ENCODE measurements around the gene TDRD9.

DNA sequence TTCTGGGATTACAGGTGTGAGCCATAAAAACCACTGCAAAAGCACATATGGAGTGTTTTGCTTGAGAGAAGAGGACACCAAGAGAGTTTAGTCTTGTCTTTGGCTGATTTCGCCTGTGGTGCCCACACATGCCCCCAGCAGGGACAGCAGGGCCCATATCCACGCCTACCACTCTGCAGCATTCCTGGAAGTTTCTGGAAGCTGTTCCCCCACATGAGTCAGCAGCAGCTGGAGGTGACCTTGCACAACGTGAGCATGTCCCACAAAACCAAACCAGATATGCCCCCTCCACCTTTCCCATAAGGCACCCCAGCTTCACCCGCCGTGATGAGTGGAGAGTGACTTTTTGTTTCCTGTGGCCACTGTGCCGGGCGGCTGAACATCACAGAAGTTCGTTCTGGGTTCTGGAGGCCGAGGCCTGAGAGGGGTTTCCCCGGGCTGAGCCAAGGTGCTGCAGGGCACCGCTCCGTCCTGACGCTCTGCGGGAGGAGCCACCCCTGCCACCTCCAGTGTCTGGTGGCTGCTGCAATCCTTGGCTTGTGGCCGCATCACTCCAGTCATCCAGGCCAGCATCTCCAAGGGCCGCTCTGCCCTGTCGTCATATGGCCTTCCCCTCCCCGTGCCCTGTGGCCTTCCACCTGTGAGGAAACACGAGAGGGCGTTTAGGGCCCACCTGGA lies 162.0 kb downstream of the TDRD9 start:
- TF ChIP-seq, protein P1, sequence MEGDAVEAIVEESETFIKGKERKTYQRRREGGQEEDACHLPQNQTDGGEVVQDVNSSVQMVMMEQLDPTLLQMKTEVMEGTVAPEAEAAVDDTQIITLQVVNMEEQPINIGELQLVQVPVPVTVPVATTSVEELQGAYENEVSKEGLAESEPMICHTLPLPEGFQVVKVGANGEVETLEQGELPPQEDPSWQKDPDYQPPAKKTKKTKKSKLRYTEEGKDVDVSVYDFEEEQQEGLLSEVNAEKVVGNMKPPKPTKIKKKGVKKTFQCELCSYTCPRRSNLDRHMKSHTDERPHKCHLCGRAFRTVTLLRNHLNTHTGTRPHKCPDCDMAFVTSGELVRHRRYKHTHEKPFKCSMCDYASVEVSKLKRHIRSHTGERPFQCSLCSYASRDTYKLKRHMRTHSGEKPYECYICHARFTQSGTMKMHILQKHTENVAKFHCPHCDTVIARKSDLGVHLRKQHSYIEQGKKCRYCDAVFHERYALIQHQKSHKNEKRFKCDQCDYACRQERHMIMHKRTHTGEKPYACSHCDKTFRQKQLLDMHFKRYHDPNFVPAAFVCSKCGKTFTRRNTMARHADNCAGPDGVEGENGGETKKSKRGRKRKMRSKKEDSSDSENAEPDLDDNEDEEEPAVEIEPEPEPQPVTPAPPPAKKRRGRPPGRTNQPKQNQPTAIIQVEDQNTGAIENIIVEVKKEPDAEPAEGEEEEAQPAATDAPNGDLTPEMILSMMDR (IDR thresholded peaks at IDR 0.05; ENCODE audit: poor library complexity) = no peak
- no peak for TF ChIP-seq EZH2 (IDR thresholded peaks at IDR 0.05; ENCODE audit: borderline replicate concordance)

Measured in hepatocyte (in vitro differentiated cells).